IMR-90 (cell line): ENCODE data around the gene TNRC18. TPM values are rescaled to one million over a fixed set of nuclear protein-coding genes. Genes with fewer than 3 reads are reported as not detected.

Experiments used
- ATAC-seq: fragments of 200-7000 bp; cut with Tn5 transposase; 2 replicates; pipeline ENCODE4 v1.9.1; 2020; ENCODE audit warnings: low read depth, mild to moderate bottlenecking, moderate library complexity
- BruUV-seq: library from RNA; stranded (reverse); fragments of 400-500 nt; replicated peaks from 2 replicates; lab custom pipeline; 2021; lab: Mats Ljungman, UMichigan
- CTCF ChIA-PET: fragments of 300-600 bp; formaldehyde crosslinking; extraction: SDS; loops from one replicate; lab custom pipeline; 2021; ENCODE audit warnings: antibody characterized with exemption; lab: Yijun Ruan, JAX
- POLR2A ChIA-PET: fragments of 300-600 bp; sonication (Branson Sonifier 250); formaldehyde crosslinking; loops from one replicate; lab custom pipeline; 2022; ENCODE audit warnings: antibody characterized with exemption; ENCODE audit not compliant: unreplicated experiment; lab: Charles Lee
- DNase-seq: peaks from one replicate; pipeline ENCODE4 v3.0.0; 2013
- H2AFZ ChIP-seq: replicated peaks from 2 replicates; pipeline ENCODE3; 2013; ENCODE audit warnings: low read length, mild to moderate bottlenecking; ENCODE audit not compliant: poor library complexity
- H2AK5ac ChIP-seq: 2 replicates; pipeline ENCODE4 v1.6.1; 2013; ENCODE audit warnings: low read depth, low read length, inconsistent platforms
- H2AK9ac ChIP-seq: replicated peaks from 2 replicates; pipeline ENCODE3; 2013; ENCODE audit warnings: mild to moderate bottlenecking, low read depth, low read length, moderate library complexity; ENCODE audit not compliant: poor library complexity
- H2BK120ac ChIP-seq: 2 replicates; pipeline ENCODE4 v1.6.1; 2013; ENCODE audit warnings: low read depth, low read length, inconsistent platforms
- H2BK15ac ChIP-seq: 3 replicates; pipeline ENCODE4 v1.6.1; 2013; ENCODE audit warnings: low read depth, low read length, inconsistent platforms
- H2BK20ac ChIP-seq: 2 replicates; pipeline ENCODE4 v1.6.1; 2013; ENCODE audit warnings: low read depth, mild to moderate bottlenecking, inconsistent platforms, low read length, moderate library complexity
- H2BK5ac ChIP-seq: 2 replicates; pipeline ENCODE4 v1.6.1; 2013; ENCODE audit warnings: mild to moderate bottlenecking, low read depth, low read length, inconsistent platforms; ENCODE audit not compliant: poor library complexity, severe bottlenecking
- H3K14ac ChIP-seq: replicated peaks from 2 replicates; pipeline ENCODE4 v1.6.1; 2013; ENCODE audit warnings: low read depth, low read length, inconsistent platforms
- H3K18ac ChIP-seq: 2 replicates; pipeline ENCODE4 v1.6.1; 2013; ENCODE audit warnings: low read depth, low read length, control low read depth
- H3K23ac ChIP-seq: 2 replicates; pipeline ENCODE4 v1.6.1; 2013; ENCODE audit warnings: low read depth, low read length, inconsistent platforms
- H3K27ac ChIP-seq: 2 replicates; pipeline ENCODE4 v1.5.1; 2013; ENCODE audit warnings: mild to moderate bottlenecking, control low read depth, low read length; ENCODE audit not compliant: insufficient read depth
- H3K27me3 ChIP-seq: 2 replicates; pipeline ENCODE4 v1.6.1; 2013; ENCODE audit warnings: low read length; ENCODE audit not compliant: control insufficient read depth, insufficient read depth
- H3K36me3 ChIP-seq: 2 replicates; pipeline ENCODE4 v1.6.1; 2013; ENCODE audit warnings: low read length, mixed read lengths; ENCODE audit not compliant: control insufficient read depth, insufficient read depth
- H3K4ac ChIP-seq: 2 replicates; pipeline ENCODE4 v1.6.1; 2013; ENCODE audit warnings: low read depth, low read length, inconsistent platforms
- H3K4me1 ChIP-seq: 2 replicates; pipeline ENCODE4 v1.6.1; 2013; ENCODE audit warnings: low read length, mixed read lengths; ENCODE audit not compliant: control insufficient read depth, insufficient read depth
- H3K4me2 ChIP-seq: 2 replicates; pipeline ENCODE4 v1.6.1; 2013; ENCODE audit warnings: low read depth, mild to moderate bottlenecking, control low read depth, low read length, moderate library complexity
- H3K4me3 ChIP-seq: 2 replicates; pipeline ENCODE4 v1.5.1; 2013; ENCODE audit warnings: low read depth, mild to moderate bottlenecking, control low read depth, low read length, moderate library complexity; ENCODE audit not compliant: insufficient read depth
- H3K56ac ChIP-seq: 2 replicates; pipeline ENCODE4 v1.6.1; 2013; ENCODE audit warnings: low read length, inconsistent platforms; ENCODE audit not compliant: insufficient read depth; ENCODE audit errors: extremely low read depth
- H3K79me1 ChIP-seq, 2 experiments: 2 replicates each; pipeline ENCODE4 v1.6.1; 2013; ENCODE audit warnings: low read length in 2 of 2, inconsistent platforms in 1 of 2, low read depth in 1 of 2
- H3K9ac ChIP-seq: 2 replicates; pipeline ENCODE4 v1.6.1; 2013; ENCODE audit warnings: low read depth, low read length, control low read depth
- H3K9me1 ChIP-seq: 2 replicates; pipeline ENCODE4 v1.6.1; 2013; ENCODE audit warnings: low read length, inconsistent platforms; ENCODE audit not compliant: insufficient read depth
- H3K9me3 ChIP-seq: 2 replicates; pipeline ENCODE4 v1.6.1; 2013; ENCODE audit warnings: low read length; ENCODE audit not compliant: control insufficient read depth, insufficient read depth
- H4K20me1 ChIP-seq: 2 replicates; pipeline ENCODE4 v1.6.1; 2013; ENCODE audit warnings: low read length, inconsistent platforms; ENCODE audit not compliant: insufficient read depth
- H4K5ac ChIP-seq: 2 replicates; pipeline ENCODE4 v1.6.1; 2013; ENCODE audit warnings: mild to moderate bottlenecking, low read depth, low read length, control low read depth
- H4K8ac ChIP-seq, 2 experiments: 2 replicates each; pipeline ENCODE4 v1.6.1; 2013; ENCODE audit warnings: low read depth in 2 of 2, low read length in 2 of 2, control low read depth in 1 of 2, inconsistent platforms in 1 of 2
- H4K91ac ChIP-seq: 2 replicates; pipeline ENCODE4 v1.6.1; 2013; ENCODE audit warnings: low read depth, low read length, inconsistent platforms; ENCODE audit not compliant: insufficient read depth
- CHD1 ChIP-seq: IDR thresholded peaks from 2 replicates; pipeline ENCODE4 v1.6.1; 2012; ENCODE audit warnings: low read depth, low read length, improper control_type of control experiment
- MAFK ChIP-seq: IDR thresholded peaks from 2 replicates; pipeline ENCODE4 v1.6.1; 2012; ENCODE audit warnings: low read depth, low read length, improper control_type of control experiment
- NFE2L2 ChIP-seq: fragments of 150-350 bp; IDR thresholded peaks from 2 replicates; pipeline ENCODE4 v1.6.1; 2016; ENCODE audit warnings: low read depth, mild to moderate bottlenecking, low read length
- RCOR1 ChIP-seq: IDR thresholded peaks from 2 replicates; pipeline ENCODE4 v1.6.1; 2012; ENCODE audit warnings: mild to moderate bottlenecking, low read length, improper control_type of control experiment; ENCODE audit not compliant: insufficient replicate concordance
- WGBS, 2 experiments: methylation state at CpG; one replicate each; pipeline versions ENCODE4 v1.1.5 to v1.1.7; 2013; ENCODE audit warnings: missing lambda C conversion rate in 2 of 2; ENCODE audit not compliant: insufficient read length in 1 of 2; ENCODE audit errors: extremely low coverage in 2 of 2; 5-methylcytosine and 5-hydroxymethylcytosine counted together
- dilution Hi-C: fragments of 300-500 bp; cut with HindIII; formaldehyde crosslinking; loops from one replicate; pipeline ENCODE4 v1.14.3; 2018; ENCODE audit warnings: low sequenced_read_pairs; ENCODE audit not compliant: unreplicated experiment
- in situ Hi-C: fragments of 300-500 bp; cut with MboI; formaldehyde crosslinking; loops from 3 replicates; pipeline ENCODE4 v1.14.3; 2019; ENCODE audit warnings: low sequenced_read_pairs, inconsistent platforms, mixed read lengths
- intact Hi-C: fragments of 100-400 bp; cut with micrococcal nuclease; formaldehyde crosslinking; loops from 2 replicates; pipeline ENCODE4 v1.10.0; 2022
- polyA plus RNA-seq, 3 experiments: library from polyadenylated mRNA; depleted of rRNA; stranded (reverse); fragments of >200 nt; gene quantifications; 2 replicates each; pipeline ENCODE4 v1.2.3, GENCODE V29; 2012; ENCODE audit warnings: low replicate concordance in 1 of 3
- total RNA-seq: library from RNA; depleted of rRNA; stranded (reverse); fragments of >200 nt; gene quantifications from 2 replicates; pipeline ENCODE4 v1.2.3, GENCODE V29; 2012
- TF ChIP-seq, protein P1 (sequence below): fragments of 150-350 bp; IDR thresholded peaks from 2 replicates; pipeline ENCODE4 v1.6.1; 2017; ENCODE audit warnings: mild to moderate bottlenecking, antibody characterized with exemption, low read length, low read depth

Gene TNRC18
- total and polyA plus RNA-seq, 2 of the 4 experiments (the other 2 are of a cell fraction) = 4.7 to 29.6 TPM

DNA sequence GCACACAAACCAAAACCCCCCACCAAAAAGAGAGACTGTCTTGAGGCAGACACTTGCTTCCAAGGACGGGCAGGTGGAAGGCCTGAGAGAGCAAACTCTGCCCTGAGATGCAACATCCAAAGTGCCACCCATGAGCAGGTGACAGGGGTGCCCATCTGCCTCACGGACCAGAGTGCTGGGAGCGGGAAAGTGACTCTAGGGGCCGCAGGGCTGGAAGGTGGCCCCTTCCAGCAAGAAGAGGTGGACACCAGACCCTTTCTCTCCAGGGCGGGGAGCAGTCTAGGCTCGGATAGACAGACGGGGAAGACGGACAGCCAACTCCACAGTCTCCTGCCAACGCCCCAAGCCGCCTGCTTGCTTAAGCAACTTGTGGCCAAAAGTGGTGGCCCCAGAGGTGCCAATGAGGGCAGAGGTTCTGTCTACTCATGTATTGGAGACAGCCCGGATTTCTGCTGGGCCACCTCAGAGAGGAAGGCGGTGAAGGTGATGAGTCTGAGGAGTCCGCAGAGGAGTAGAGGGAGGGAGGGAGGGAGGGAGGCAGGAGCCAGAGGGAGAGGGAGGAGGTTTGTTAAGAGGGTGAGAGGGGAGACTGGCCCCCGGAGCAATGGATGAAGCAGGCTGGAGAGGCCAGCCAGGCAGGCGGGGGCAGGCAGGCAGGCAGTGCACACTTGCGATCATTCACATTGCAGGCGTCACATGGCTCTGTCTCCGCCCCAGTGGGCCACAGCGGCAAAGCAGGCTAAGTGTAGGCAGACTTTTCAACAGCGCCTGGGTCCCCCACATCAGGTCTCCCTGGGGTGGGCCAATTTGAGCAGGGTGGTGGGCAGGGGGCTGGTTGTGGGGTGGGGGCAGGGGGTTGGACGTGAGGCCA lies 75.3 kb downstream of the TNRC18 start:
- H3K36me3 ChIP-seq = peaks cover 74% of the 10 kb centered on the region
- in situ Hi-C loops = no loop called here
- H3K56ac ChIP-seq = no peak overlapping the region
- H3K4me3 ChIP-seq = no peak overlapping the region
- no peak overlapping the region for H3K23ac ChIP-seq
- no peak overlapping the region for H2BK15ac ChIP-seq
- no peak overlapping the region for H3K9ac ChIP-seq
- H4K91ac ChIP-seq = no peak overlapping the region
- peaks cover 5% of the 10 kb centered on the region for H3K4me1 ChIP-seq
- ChIA-PET CTCF (no interaction called here), POLR2A (no interaction called here)
- intact Hi-C loops = no loop called here
- H2AK9ac ChIP-seq = no peak overlapping the region
- no peak overlapping the region for H3K27ac ChIP-seq
- dilution Hi-C loops = no loop called here
- H3K4me2 ChIP-seq = no peak overlapping the region
- no peak overlapping the region for H2BK5ac ChIP-seq
- no peak overlapping the region for H3K14ac ChIP-seq
- no peak overlapping the region for H2AFZ ChIP-seq
- H2BK20ac ChIP-seq = no peak overlapping the region
- no peak overlapping the region for H2AK5ac ChIP-seq
- H3K18ac ChIP-seq = no peak overlapping the region
- H2BK120ac ChIP-seq = no peak overlapping the region
- H3K9me3 ChIP-seq = peaks cover 5% of the 10 kb centered on the region; the same call in 1 of the 2 replicates
- ATAC-seq (0 out of 2 replicates have a peak, but pooled peaks have one; percentile 8), DNase-seq (no peak)
- H3K79me1 ChIP-seq = peaks cover 8 to 69% of the 10 kb centered on the region in 2 experiments
- no TSS peak for BruUV-seq
- no peak overlapping the region for H4K8ac ChIP-seq
- H3K27me3 ChIP-seq = no peaks in the 10 kb centered on the region
- H4K20me1 ChIP-seq = peaks cover 56% of the 10 kb centered on the region
- peaks cover 14% of the 10 kb centered on the region; the same call in 1 of the 2 replicates for H3K9me1 ChIP-seq
- TF ChIP-seq CHD1 (no peak), NFE2L2 (no peak), MAFK (no peak), RCOR1 (no peak)
- TF ChIP-seq, protein P1, sequence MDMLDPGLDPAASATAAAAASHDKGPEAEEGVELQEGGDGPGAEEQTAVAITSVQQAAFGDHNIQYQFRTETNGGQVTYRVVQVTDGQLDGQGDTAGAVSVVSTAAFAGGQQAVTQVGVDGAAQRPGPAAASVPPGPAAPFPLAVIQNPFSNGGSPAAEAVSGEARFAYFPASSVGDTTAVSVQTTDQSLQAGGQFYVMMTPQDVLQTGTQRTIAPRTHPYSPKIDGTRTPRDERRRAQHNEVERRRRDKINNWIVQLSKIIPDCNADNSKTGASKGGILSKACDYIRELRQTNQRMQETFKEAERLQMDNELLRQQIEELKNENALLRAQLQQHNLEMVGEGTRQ = no peak
- no peak overlapping the region for H3K4ac ChIP-seq
- WGBS, 2 experiments = 92% methylated on average over 15 of the region's 21 CpGs; no CpG with 5 or more reads in 1 of the 2 experiments
- H4K5ac ChIP-seq = no peak overlapping the region
